ENCODE data around the gene VMP1. TPM values are rescaled to one million over a fixed set of nuclear protein-coding genes. Genes with fewer than 3 reads are reported as not detected.
"Not testable (repeated sequence)": the region's sequence is repeated elsewhere in the genome, so short reads cannot be mapped to it uniquely, and the experiment has no call there.

Gene VMP1
- total RNA-seq, 1 donor from 2014 or later, result 183 TPM

DNA sequence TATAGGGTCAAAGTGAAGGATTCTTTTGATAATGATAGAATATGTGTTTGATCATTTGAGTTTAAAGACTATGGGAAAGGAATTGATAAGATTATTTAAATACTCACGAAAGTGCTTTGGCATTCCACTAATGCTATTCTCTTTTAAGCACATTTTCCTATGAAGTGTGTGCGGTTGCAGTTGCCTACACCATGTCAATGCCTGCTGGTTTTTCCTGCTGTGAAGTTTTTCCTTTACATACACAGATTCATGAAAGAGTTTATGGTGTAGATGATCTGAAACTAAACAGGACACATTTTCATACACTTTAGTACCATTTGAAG, 78.7 kb downstream of the VMP1 start:
- Histone ChIP-seq H3K27me3 (no peaks in the 10 kb centered on the region), H3K4me3 (peak overlapping the region; percentile 20 to 52), H3K27ac (peak overlapping the region; percentile 77 to 88), H3K4me1 (peaks cover 7 to 50% of the 10 kb centered on the region in 2 donors), H3K9me3 (no peaks in the 10 kb centered on the region), H3K36me3 (no peaks in the 10 kb centered on the region)
- intact Hi-C loops (cut with DNase I), result loop anchor here (2.0 to 5.0 kb wide), 2 partner anchors 34 to 51 kb away; no protein-coding TSS in a partner anchor
- TF ChIP-seq, protein P1, sequence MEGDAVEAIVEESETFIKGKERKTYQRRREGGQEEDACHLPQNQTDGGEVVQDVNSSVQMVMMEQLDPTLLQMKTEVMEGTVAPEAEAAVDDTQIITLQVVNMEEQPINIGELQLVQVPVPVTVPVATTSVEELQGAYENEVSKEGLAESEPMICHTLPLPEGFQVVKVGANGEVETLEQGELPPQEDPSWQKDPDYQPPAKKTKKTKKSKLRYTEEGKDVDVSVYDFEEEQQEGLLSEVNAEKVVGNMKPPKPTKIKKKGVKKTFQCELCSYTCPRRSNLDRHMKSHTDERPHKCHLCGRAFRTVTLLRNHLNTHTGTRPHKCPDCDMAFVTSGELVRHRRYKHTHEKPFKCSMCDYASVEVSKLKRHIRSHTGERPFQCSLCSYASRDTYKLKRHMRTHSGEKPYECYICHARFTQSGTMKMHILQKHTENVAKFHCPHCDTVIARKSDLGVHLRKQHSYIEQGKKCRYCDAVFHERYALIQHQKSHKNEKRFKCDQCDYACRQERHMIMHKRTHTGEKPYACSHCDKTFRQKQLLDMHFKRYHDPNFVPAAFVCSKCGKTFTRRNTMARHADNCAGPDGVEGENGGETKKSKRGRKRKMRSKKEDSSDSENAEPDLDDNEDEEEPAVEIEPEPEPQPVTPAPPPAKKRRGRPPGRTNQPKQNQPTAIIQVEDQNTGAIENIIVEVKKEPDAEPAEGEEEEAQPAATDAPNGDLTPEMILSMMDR (IDR thresholded peaks at IDR 0.05), result no peak
- DNase-seq (ENCODE audit: low spot score in 2 of 2), result no peak

DNA sequence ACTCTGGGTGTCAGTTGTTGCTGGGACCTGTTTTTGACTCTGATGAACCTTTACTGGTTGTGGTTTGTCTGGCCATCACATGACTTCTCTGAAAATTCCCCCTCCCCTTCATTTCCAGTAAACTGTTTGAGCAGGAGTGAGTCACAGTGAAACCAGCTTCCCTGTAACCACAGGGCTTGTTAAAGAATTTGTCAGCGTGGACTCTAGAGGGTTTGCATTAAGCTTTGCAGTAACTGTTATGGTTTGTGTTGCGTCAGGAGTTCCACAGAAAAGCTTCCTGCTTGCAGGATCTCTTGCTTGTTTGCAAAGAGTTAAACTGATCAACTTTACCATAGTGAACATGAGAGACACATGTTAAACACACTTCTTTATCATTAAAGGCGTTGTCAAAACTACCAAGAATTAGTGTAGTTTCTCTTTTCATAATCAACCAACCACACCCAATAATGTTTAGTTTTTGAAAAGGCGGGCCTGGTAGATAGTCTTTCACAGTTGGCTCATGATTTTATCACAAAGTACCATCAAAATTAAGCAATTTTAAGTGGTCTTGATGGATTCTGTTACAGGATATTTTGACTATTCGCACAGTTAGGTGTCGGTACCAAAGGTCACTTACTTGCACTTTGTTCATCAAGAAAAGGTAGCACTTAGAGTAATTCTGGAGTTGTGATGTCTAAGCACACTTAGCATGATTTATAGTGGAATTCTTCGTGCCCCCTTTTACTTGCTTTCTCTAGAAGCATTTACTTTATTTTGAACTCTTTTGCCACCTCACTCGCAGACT, 79.3 kb downstream of the VMP1 start:
- no peaks in the 10 kb centered on the region for H3K9me3 ChIP-seq
- peaks cover 7 to 50% of the 10 kb centered on the region in 2 donors for H3K4me1 ChIP-seq
- no peaks in the 10 kb centered on the region for H3K36me3 ChIP-seq
- H3K4me3 ChIP-seq, result peak overlapping the region; percentile 20 to 52
- peak overlapping the region; percentile 77 to 88 for H3K27ac ChIP-seq
- H3K27me3 ChIP-seq, result no peaks in the 10 kb centered on the region
- peak; percentile 35 to 88 for DNase-seq (ENCODE audit: low spot score in 2 of 2)
- TF ChIP-seq, protein P1 (IDR thresholded peaks at IDR 0.05), result no peak
- intact Hi-C loops (cut with DNase I), result loop anchor here (2.0 to 5.0 kb wide), 2 partner anchors 34 to 50 kb away; no protein-coding TSS in a partner anchor

DNA sequence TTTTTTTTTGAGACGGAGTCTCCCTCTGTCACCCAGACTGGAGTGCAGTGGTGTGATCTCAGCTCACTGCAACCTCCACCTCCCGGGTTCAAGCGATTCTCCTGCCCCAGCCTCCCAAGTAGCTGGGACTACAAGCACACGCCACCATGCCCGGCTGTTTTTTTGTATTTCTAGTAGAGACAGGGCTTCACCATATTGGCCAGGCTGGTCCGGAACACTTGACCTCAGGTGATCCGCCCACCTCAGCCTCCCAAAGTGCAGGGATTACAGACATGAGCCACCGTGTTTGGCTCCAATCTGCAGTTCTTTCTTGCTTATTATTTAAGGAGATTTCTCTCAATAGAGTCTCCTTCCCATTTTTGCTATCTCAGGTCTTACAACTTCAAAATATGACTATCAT, 82.4 kb downstream of the VMP1 start:
- DNase-seq (ENCODE audit: low spot score in 2 of 2); H3K4me3 ChIP-seq; H3K27me3 ChIP-seq; H3K9me3 ChIP-seq; H3K36me3 ChIP-seq: not testable (repeated sequence)
- H3K27ac ChIP-seq, result peak overlapping the region; percentile 63 to 73
- intact Hi-C loops (cut with DNase I), result loop anchor here (5.0 kb wide), 1 partner anchor 38 kb away; no protein-coding TSS in a partner anchor
- peaks cover 7 to 41% of the 10 kb centered on the region in 2 donors for H3K4me1 ChIP-seq

DNA sequence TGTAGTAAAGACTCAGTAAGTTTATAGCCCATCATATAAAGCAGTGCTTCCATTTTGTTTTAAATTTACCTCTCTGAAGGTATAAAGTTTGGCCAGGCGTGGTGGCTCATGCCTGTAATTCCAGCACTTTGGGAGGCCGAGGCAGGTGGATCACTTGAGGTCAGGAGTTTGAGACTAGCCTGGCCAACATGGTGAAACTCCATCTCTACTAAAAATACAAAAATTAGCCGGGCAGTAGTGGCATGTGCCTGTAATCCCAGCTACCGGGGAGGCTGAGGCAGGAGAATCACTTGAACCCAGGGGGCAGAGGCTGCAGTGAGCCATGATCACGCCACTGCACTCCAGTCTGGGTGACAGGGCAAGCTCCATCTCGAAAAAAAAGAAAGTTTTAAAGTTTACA, 83.0 kb downstream of the VMP1 start:
- H3K36me3 ChIP-seq; DNase-seq (ENCODE audit: low spot score in 2 of 2); intact Hi-C loops (cut with DNase I); H3K9me3 ChIP-seq; H3K27me3 ChIP-seq; H3K4me3 ChIP-seq: not testable (repeated sequence)
- H3K4me1 ChIP-seq, result peaks cover 7 to 36% of the 10 kb centered on the region in 2 donors
- H3K27ac ChIP-seq, result peak overlapping the region; percentile 63 to 73

DNA sequence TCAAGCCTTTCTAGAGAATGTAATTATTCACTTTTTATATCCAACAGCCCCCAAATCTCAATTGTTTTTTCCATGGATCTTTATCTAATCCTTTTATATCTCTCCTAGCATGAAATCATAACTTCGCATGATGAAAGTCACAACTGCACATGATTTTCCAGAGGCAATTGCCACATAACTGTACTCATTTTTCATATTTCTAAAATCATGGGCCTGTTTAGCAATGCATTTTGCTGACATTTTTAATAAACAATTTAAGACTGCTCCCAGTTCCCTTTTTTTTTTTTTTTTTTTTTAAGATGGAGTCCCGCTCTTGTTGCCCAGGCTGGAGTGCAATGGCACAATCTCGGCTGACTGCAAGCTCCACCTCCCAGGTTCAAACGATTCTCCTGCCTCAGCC, 83.5 kb downstream of the VMP1 start:
- Histone ChIP-seq H3K27me3 (no peaks in the 10 kb centered on the region), H3K4me1 (peaks cover 7 to 31% of the 10 kb centered on the region in 2 donors), H3K4me3 (no peak overlapping the region), H3K36me3 (no peaks in the 10 kb centered on the region), H3K27ac (peak overlapping the region; percentile 63 to 73), H3K9me3 (no peaks in the 10 kb centered on the region)
- no peak for DNase-seq (ENCODE audit: low spot score in 2 of 2)
- TF ChIP-seq, protein P1 (IDR thresholded peaks at IDR 0.05), result no peak
- intact Hi-C loops (cut with DNase I), result no loop called here

DNA sequence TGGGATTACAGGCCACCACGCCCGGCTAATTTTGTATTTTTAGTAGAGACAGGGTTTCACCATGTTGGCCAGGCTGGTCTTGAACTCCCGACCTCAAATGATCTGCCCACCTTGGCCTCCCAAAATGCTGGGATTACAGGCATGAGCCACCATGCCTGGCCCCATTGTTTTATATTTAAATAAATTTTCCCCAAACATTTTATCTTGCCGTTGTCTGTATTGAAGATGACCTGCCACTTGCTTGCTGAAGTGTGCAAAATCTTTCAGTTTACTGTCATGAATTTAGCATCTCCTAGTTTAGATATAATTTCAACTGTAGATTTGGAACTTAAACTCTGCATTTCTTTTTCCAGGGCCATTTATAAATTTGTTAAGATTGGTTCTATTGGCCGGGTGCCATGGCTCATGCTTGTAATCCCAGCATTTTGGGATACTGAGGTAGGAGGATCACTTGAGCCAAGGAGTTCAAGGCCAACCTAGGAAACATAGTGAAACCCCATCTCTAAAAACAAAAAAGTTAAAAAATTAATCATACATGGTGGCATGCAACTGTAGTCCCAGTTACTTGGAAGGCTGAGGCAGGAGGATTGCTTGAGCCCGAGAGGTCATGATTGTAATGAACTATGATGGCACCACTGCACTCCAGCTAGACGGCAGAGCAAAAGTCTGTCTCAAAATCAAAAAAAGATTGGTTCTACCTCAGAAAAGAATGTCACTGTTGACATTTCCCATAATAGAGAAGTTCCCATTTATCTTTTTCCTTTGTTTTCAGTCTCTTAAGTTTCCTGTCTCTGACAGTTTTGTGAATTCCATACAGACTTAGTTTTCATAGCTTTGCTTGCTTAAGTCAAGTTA, 84.4 kb downstream of the VMP1 start:
- TF ChIP-seq, protein P1 (IDR thresholded peaks at IDR 0.05), result no peak
- no peak for DNase-seq (ENCODE audit: low spot score in 2 of 2)
- Histone ChIP-seq H3K4me1 (peaks cover 7 to 30% of the 10 kb centered on the region in 2 donors), H3K27ac (peak overlapping the region; percentile 63 to 73), H3K36me3 (no peaks in the 10 kb centered on the region), H3K9me3 (no peaks in the 10 kb centered on the region), H3K27me3 (no peaks in the 10 kb centered on the region), H3K4me3 (no peak overlapping the region)
- intact Hi-C loops (cut with DNase I), result no loop called here

DNA sequence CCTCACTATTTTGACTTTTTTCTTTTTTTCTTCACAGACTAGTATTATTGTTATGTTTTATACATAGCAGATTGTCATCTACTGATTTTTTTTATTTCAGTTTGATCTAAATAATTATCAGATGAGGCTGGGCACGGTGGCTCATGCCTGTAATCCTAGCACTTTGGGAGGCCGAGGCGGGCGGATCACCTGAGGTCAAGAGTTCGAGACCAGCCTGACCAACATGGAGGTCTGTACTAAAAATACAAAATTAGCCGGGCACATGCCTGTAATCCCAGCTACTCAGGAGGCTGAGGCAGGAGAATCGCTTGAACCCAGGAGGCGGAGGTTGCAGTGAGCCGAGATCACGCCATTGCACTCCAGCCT, 85.0 kb downstream of the VMP1 start:
- H3K27me3 ChIP-seq; H3K4me3 ChIP-seq; intact Hi-C loops (cut with DNase I); H3K36me3 ChIP-seq; H3K9me3 ChIP-seq; DNase-seq (ENCODE audit: low spot score in 2 of 2): not testable (repeated sequence)
- Histone ChIP-seq H3K27ac (peak overlapping the region; percentile 63 to 73), H3K4me1 (peaks cover 2 to 28% of the 10 kb centered on the region in 2 donors)
